GM18867 (cell line): ENCODE measurements around the gene VIT.

Source experiments
- ATAC-seq: cut with Tn5 transposase; IDR thresholded peaks from one replicate; pipeline ENCODE4 v1.9.1; 2021; ENCODE audit warnings: mild to moderate bottlenecking, moderate library complexity; ENCODE audit not compliant: unreplicated experiment

VIT gene

GRCh38 chr2:36696533-36696932, at the start of gene VIT:
VIT (plus strand) TSS chr2:36696707; CDS start chr2:36716371, 19,664 bp downstream.
- no peak for ATAC-seq

DNA sequence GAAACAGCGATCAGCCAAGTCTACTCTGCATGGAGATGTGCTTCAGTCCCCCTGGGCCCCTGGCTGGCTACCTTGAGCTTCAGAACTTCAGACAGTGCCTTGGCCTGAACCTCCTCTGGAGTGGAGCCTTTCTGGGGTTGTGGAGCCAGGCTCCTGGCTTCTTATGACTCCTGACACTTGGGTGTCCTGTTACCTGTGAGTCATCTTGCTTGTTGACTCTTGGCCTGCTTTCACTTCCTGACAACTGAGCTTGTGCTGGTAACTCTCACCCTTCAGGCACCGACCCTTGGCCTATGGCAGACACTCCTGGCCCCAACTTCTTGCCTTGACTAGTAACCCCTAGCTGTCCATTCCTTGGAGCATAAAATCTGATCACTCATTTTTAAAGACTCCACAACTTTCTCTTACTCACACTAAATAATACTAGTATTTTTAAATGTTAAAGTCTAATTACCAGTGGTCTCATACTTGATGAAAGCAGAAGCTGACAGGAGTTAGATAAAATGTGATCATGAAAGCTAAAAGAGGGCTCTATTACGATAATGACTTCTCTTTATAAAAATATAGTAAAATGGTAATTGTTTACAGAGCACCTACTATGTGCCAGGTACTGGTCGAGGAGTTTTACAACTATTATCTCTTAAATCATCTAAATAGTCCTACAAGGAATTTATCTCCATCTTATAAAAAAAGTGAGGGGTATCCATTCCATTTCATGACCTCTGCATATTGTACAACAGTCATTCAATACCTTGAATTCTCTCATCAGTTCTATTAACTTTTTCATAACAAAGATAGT, 46.3 kb upstream of the VIT start:
- ATAC-seq, result peak; percentile 96

- ATAC-seq, result no peak
Measured at GRCh38 chr2:36653155-36653554, 43.4 kb upstream of the VIT start.

DNA sequence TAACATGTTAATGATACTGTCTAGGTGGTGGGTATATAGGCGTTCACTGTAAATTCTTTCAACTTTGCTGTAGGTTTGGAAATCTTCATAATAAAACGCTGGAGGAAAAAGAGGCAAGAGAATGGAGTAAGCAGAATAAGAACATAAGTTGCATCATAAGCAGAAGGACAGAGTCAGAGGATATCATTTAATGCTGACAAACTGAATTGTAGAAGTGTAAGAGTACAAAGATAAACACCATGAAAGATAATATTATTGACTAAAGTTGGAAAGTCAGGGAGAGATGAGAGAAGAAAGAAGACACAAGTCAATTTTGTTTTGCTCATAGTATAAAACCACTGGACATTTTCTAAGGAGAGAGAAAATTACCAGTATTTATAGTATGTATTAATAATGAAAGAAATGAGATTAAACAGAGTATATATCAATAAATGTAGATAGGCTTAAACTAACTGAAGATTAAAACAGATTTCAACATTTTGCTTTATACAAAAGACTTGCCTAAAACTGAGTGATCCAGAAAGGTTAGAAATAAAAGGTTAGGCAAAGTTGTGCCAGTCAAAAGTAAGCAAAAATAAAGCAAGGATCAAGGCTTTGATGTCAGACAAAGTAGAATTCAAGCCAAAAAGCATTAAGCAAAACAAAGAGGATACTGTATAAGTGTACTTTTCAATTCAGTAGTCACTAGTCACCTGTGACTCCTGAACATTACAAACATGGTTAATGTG, 42.4 kb upstream of the VIT start:
- no peak for ATAC-seq

- ATAC-seq, result no peak
Measured at GRCh38 chr2:36655453-36655852, 41.1 kb upstream of the VIT start.

- no peak for ATAC-seq
Measured at GRCh38 chr2:36657703-36658102, 38.8 kb upstream of the VIT start.

- no peak for ATAC-seq
Measured at GRCh38 chr2:36658277-36658748, 38.2 kb upstream of the VIT start.

GRCh38 chr2:36659218-36659617, 37.3 kb upstream of the VIT start:
- ATAC-seq, result no peak

DNA sequence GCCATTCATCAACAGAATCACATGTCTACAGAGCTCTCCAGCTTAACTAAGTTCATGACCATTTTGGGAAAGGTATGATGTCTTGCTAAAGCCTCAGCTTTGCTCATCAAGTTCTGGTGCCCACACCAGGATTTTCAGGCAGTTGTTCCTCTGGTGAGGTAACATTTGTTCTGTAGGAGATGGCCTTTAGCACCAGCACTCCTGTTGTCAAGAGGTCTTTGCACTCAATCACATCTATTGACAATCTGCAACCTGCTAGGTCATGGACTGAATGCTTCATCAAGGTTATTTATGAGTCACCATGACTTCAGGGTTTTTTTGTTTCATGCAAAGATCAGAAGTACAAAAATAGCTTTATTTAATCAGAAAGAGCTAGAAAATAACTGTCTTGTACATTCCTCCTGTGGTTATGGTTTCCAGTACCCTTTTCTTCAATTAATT, 36.6 kb upstream of the VIT start:
- ATAC-seq, result peak; percentile 59

DNA sequence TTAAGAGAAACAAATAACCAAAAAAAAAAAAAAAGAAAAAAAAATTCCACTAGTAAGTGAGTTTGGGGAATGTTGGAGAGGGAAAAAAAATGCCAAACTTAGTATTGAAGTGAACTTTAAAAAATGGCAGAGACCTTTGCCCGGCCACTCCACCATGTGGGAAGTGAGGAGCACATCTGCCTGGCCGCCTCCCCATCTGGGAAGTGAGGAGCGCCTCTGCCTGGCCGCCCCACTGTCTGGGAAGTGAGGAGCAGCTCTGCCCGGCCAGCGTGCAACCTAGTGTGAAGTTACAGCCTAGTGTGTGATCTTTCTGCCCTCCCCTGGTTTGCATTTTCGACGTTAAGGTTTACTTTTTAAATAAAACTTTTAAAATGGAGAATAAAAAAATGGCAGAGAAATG, 33.9 kb upstream of the VIT start:
- ATAC-seq, result no peak

- no peak for ATAC-seq
Measured at GRCh38 chr2:36663295-36663694, 33.2 kb upstream of the VIT start.

DNA sequence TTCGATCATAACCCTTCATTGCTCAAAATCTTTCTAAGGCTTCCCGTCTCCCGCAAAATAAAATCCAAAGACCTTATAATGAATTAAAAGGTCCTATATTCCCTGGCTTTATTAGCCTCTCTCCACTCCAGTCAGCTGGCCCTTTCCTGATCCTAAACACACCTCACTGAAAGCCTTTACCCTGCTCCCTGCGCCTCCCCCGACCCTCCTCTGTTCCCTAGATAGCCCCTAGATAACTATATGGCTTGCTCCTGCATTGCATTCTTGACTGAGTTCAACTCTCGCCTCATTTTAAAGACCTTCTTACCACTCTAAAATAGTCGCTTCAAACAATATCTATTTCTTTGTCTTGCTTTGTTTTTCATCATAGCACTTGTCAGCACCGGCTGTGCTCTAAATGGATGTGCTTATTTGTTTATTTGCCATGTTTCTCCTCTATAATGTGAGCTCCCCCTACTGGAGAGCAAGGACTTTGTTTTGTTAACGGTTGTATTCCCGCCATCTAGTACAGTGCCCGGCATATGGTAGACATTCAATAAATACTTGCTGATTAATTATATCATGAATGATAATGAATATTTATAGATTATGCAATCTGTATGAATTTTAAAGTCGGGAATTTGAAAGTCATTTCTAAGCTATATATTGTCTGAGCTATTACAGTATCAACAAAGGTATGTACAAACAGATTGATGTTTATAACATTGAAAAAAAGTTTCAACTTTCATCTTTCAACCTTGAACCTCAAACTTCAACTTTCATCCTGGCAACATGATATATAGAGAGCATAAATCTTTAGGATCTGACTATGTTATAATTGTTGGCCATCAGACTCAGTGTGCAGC, 32.4 kb upstream of the VIT start:
- ATAC-seq, result peak; percentile 92

DNA sequence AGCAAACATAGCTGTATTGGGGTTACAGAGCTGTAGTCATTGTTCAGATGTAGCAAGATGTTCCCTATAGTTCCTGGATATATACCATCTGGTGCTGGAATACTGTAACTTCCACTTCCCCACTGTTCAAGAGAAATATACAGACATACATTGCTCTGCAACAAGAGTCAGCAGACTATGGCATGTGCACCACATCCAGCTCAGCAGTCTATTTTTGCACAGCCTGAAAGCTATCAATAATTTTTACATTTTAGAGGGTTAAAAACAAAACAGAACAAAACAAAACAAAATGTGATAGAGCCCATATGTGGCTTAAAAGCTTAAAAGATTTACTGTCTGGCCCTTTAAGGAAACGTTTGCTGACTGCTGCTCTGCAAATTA, 31.8 kb upstream of the VIT start:
- ATAC-seq, result no peak

DNA sequence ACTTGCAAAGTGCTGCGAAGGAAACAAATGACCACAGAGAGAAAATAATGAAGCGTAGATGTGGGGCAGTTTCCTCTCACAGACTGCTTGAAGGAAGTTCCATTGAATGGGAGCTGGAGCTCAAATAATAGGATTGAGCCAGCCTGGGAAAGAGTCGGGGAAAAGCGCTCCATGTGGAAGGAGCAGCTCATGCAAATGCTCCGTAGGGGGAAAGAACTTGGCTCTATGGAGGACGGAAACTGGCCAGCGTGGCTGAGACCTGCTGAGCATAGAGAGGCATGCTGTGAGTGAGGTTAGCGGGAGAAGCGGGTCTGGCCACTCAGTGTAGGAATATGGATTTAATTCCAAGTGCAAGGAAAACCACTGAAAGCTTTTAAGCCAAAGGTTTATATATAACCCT, 28.6 kb upstream of the VIT start:
- ATAC-seq, result no peak

- ATAC-seq, result no peak
Measured at GRCh38 chr2:36670881-36671595, 25.5 kb upstream of the VIT start.

- ATAC-seq, result no peak
Measured at GRCh38 chr2:36671731-36672130, 24.8 kb upstream of the VIT start.

GRCh38 chr2:36672199-36672598, 24.3 kb upstream of the VIT start:
- ATAC-seq, result peak; percentile 45

- ATAC-seq, result no peak
Measured at GRCh38 chr2:36675579-36676282, 20.8 kb upstream of the VIT start.

GRCh38 chr2:36676364-36676763, 20.1 kb upstream of the VIT start:
- ATAC-seq, result no peak

GRCh38 chr2:36677386-36677785, 19.1 kb upstream of the VIT start:
- ATAC-seq, result no peak
